Measurements from ENCODE around the gene NT5DC1. TPM values are rescaled to one million over a fixed set of nuclear protein-coding genes. Genes with fewer than 3 reads are reported as not detected.
A peak's percentile ranks its signal among the peaks of the same experiment; 100 is the strongest.

The NT5DC1 gene
- total RNA-seq, 4 donors from 2014 or later: 2.6 to 37.8 (median 6.5) TPM

- intact Hi-C loops (cut with DNase I; ENCODE audit: low total_unique reads): no loop called here
- Histone ChIP-seq H3K9me3 (no peaks in the 10 kb centered on the region), H3K36me3 (no peaks in the 10 kb centered on the region), H3K4me1 (no peaks in the 10 kb centered on the region), H3K27ac (no peak overlapping the region), H3K27me3 (no peaks in the 10 kb centered on the region), H3K4me3 (no peak overlapping the region)
- TF ChIP-seq POLR2A (IDR thresholded peaks at IDR 0.05) (no peak), CTCF (IDR thresholded peaks at IDR 0.05) (no peak)
- DNase-seq: no peak
Observed at GRCh38 chr6:116223355-116223754, 122.7 kb downstream of the NT5DC1 start.

- Histone ChIP-seq H3K9me3 (no peaks in the 10 kb centered on the region), H3K4me1 (no peaks in the 10 kb centered on the region), H3K27me3 (no peaks in the 10 kb centered on the region), H3K27ac (no peak overlapping the region), H3K4me3 (peak overlapping the region in 1 of 2 donors; percentile 18), H3K36me3 (no peaks in the 10 kb centered on the region)
- DNase-seq: peak; percentile 87 to 89
- intact Hi-C loops (cut with DNase I; ENCODE audit: low total_unique reads): no loop called here
- TF ChIP-seq POLR2A (IDR thresholded peaks at IDR 0.05): no peak
- TF ChIP-seq CTCF (IDR thresholded peaks at IDR 0.05): no peak
Observed at GRCh38 chr6:116229287-116229913, 128.7 kb downstream of the NT5DC1 start.

GRCh38 chr6:116234689-116235088, 134.0 kb downstream of the NT5DC1 start:
- no peaks in the 10 kb centered on the region for H3K9me3 ChIP-seq
- DNase-seq: no peak
- no peak overlapping the region for H3K27ac ChIP-seq
- no peak overlapping the region for H3K4me3 ChIP-seq
- no peaks in the 10 kb centered on the region for H3K27me3 ChIP-seq
- intact Hi-C loops (cut with DNase I; ENCODE audit: low total_unique reads): no loop called here
- no peaks in the 10 kb centered on the region for H3K4me1 ChIP-seq
- no peaks in the 10 kb centered on the region for H3K36me3 ChIP-seq
- TF ChIP-seq CTCF (IDR thresholded peaks at IDR 0.05) (no peak), POLR2A (IDR thresholded peaks at IDR 0.05) (no peak)

GRCh38 chr6:116238083-116238482, 137.4 kb downstream of the NT5DC1 start:
- H3K9me3 ChIP-seq: no peaks in the 10 kb centered on the region

GRCh38 chr6:116239256-116239655, 138.6 kb downstream of the NT5DC1 start:
- no peak overlapping the region for H3K27ac ChIP-seq
- H3K36me3 ChIP-seq: no peaks in the 10 kb centered on the region
- no peak for TF ChIP-seq POLR2A (IDR thresholded peaks at IDR 0.05)
- TF ChIP-seq CTCF (IDR thresholded peaks at IDR 0.05): no peak
- no peaks in the 10 kb centered on the region for H3K9me3 ChIP-seq
- no peak overlapping the region for H3K4me3 ChIP-seq
- no peak for DNase-seq
- no peaks in the 10 kb centered on the region for H3K4me1 ChIP-seq
- intact Hi-C loops (cut with DNase I; ENCODE audit: low total_unique reads): no loop called here
- H3K27me3 ChIP-seq: no peaks in the 10 kb centered on the region

More at GRCh38 chr6:116238083-116238482, 137.4 kb downstream of the NT5DC1 start:
- no peak for TF ChIP-seq CTCF (IDR thresholded peaks at IDR 0.05)
- no peak for TF ChIP-seq POLR2A (IDR thresholded peaks at IDR 0.05)
- H3K4me1 ChIP-seq: no peaks in the 10 kb centered on the region
- DNase-seq: no peak
- H3K27ac ChIP-seq: no peak overlapping the region
- no peaks in the 10 kb centered on the region for H3K27me3 ChIP-seq
- intact Hi-C loops (cut with DNase I; ENCODE audit: low total_unique reads): no loop called here
- H3K4me3 ChIP-seq: no peak overlapping the region
- H3K36me3 ChIP-seq: no peaks in the 10 kb centered on the region
